Activated T-cell treated with anti-CD3 and anti-CD28 coated beads, Interleukin-2, amount 50 U/mL, for 48 hours (primary cell): ENCODE measurements around the gene ALDH1A1.
"Not testable (repeated sequence)": the region's sequence is repeated elsewhere in the genome, so short reads cannot be mapped to it uniquely, and the experiment has no call there.

ENCODE experiments used
- DNase-seq, 2 experiments: peaks; one replicate each; pipeline ENCODE4 v3.0.0-alpha.2; 2020

Gene ALDH1A1

DNA sequence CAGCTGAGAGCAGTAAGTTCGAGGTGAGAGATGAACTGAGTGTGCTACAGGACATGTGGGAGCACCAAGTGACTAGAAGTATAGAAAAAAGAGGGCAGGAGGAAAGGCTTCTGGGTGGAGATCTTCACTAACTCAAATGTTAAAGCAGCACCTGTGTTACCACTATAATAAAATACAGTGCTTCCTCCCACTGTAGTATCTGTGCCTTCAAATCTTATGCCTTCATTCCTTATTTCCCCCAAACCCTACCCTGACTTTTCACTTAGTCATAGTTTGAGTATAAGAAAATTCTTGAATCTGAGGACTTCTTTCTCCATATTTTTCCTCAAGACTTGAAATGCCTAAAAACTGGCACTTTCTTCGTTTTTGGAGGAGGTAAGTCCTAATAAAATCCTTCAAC lies 61.8 kb downstream of the ALDH1A1 start:
- no peak for DNase-seq

DNA sequence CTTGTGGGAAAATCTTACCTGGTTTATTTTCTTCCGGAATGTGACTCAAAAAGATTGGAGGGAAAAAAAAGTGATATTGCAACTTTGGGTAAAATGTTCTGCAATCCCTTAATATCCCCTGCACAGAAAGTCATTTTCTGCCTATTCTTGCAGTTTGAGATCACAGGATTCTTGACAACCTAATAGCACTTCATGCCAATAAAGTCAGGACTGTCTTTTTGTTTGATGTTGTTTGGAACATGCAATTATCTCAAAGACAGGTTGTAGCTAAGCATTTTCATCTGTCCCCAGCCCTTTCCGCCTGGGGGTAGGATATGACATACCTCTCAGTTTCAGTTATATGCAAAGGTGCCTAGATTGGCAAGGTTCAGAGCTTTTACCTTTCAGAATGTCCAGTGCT lies 63.9 kb downstream of the ALDH1A1 start:
- DNase-seq = no peak

DNA sequence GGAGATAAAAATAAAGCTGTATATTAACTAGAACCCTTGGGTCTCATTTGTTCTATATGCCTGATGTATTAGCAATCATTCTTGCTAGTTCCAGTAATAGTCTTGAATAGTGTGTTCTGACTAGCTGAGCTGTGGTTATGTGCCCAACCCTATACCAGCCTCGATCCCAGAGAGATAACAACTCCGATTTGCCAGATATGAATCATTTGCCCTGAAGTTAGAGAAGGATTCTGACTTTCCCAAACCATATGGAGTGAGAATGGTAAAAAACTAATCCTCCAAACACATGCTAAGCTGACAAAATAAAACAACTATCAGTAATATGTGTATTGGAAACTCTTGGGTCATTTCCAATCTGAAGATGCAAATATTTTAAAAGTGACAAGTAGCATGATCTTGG lies 64.8 kb downstream of the ALDH1A1 start:
- DNase-seq = no peak

DNA sequence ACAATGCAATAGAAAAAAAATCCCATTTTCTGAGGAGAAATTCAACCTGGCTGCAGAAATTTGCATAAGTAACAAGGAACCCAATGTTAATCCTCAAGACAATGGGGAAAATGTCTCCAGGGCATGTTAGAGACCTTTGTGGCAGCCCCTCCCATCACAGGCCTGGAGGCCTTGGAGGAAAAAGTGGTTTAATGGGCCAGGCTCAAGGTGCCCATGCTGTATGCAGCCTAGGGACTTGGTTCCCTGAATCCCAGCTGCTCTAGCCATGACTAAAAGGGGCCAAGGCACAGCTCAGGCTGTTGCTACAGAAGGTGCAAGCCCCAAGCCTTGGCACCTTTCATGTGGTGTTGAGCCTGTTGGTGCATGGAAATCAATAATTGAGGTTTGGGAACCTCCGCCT lies 66.5 kb downstream of the ALDH1A1 start:
- no peak for DNase-seq

DNA sequence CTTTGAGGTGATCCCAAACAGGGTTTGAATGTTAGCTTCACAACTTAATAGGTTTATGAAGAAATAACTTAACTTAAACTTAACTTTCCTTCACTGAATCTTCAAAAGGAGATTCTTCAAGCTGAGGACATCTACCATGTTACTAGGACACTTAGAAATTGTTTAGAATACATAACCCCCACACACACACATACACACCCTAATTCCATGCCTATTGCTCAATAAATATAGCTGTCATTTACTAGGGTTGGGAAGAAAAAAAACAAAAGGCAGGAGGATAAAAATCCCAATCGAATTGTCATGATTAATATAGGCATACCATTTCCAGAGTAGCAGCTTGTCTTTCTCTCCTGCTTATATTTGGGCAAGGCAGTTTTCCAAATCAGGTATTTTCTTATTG lies 68.3 kb downstream of the ALDH1A1 start:
- no peak for DNase-seq

DNA sequence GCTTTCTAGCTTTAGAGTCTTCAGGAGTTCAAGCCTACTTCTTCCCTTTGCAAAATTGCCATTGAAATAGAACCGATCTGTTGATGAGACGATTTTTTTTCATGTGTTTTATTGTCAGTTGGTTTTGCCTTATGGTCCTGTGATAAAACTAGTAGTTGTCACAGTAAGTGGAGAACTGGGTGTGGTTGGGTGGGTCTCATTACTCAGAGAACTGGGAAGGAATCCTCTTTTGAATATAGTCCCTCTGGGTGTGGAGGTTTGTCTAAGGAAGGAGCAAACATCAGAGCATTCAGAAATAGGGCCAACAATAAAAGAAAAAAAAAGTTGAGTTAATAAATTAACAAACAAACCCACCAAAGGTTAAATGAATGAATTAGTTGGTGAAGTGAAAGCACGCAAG lies 69.0 kb downstream of the ALDH1A1 start:
- DNase-seq = no peak

DNA sequence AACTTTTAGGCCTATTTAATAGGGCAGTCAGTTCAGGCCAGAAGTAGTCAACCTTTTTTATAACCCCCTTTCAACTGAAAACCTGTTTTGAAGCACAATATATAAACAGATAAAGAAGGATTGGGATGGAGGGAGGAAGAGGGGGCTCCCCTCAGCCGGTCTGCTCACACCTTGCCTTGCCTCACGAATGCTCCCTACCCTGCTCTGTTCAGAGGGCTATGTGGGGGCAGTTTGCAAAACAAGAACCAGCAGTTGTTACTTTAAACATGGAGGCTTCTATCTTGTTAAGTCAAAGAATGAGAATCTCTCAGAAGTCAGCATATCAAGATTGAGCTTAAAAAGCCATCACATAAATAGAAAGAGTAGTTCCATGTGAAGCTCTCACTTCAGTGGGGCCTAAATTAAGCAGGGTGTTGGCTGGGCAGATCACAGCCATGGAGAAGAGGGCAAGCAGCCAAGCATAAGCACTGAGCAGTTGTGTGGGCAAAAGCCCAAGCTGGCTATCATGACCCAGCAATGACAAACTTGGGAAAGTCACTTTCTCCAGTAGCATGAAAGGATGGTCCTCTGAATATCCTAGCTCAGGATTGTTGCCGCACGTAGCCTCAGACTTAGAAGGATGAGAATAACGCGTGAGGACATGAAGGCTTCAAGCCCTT lies 70.6 kb downstream of the ALDH1A1 start:
- DNase-seq = no peak

DNA sequence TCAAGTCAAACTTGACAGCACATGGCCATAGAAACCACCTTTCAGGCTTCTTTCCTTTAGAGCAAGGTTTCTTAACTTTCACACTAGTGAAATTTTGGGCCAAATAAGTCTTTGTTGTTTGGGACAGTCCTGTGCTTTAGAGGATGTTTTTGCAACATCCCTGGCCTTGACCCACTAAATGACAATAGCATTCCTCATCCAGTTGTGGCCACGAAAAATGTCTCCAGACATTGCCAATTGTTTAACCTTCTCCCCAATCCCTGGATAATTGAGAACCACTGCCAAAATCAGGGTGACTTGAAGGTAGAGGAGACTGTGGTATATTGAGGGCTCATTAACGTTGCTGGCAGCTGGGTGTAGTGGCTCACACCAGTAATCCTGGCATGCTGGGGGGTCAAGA lies 72.0 kb downstream of the ALDH1A1 start:
- DNase-seq = no peak

DNA sequence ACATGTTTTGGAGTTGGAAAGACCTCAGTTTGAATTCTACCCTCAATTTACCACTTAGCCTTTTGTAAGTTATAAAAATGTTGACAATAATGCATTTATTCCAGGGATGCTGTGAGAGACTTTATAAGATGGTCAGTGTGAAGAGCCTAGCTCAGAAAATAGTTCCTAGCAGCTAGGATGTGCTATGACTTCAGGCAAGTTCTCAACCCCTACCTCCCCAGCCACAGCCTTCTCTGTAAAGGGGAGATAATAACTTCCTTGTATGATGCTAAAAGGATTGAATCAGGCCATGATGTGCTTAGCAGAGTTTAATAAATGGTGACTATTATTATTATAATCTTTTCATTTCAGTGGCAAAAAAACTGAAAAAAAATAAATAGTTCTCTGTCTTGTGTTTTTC lies 77.6 kb downstream of the ALDH1A1 start:
- no peak for DNase-seq

DNA sequence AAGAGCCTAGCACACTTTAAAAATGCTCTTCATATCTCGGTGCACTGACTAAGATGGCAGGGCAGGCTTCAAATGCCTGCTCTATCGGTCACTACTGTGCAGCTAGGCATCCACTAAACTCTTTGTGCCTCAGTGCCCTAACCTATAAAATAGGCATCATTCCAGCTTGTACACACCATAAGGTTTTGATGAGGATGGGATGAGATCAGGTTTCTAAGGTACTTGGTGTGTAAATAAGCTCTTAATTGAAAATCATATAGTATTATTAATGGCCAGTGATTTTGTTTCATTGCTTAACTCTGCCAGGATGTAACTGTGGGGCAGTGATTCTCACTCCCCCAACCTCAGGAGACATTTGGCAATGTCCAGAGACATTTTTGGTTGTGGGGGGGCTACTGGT lies 78.5 kb downstream of the ALDH1A1 start:
- DNase-seq = no peak

DNA sequence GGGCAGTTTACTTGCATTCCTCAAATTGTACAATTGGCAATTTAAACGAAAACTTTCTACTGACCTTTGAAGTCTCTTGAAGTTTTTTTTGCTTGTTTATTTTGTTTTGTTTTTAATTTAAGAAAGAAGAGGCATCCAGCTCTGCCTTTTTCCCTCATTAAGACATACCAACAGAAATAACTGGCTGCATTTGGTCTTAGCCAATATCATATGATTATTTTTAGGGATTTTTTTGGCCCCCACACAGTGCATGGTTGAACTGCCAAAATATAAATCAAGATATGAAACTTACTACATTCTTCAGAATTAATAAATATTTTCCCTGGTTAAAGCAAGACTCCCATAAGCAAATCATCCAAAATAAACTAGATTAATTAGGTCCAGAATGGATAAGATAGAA lies 79.4 kb downstream of the ALDH1A1 start:
- no peak for DNase-seq

DNA sequence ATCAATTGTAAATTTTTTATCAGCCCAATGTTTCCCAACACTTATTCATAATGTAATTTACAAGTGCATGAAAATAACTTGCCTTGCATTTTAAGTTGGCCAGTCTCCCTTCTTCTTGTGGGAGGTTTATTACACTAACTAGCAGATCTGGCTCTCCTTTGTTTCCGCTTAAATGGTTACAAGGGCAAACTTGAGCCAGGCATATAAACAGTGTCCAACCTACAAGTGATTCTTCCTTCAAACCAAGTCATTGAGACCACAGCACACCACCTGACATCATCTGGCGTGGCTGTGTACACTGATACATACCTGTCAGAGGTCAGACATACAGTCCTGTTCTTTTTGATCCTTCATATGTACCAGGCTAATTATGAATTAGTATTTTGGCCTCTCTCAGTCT lies 80.1 kb downstream of the ALDH1A1 start:
- no peak for DNase-seq

DNA sequence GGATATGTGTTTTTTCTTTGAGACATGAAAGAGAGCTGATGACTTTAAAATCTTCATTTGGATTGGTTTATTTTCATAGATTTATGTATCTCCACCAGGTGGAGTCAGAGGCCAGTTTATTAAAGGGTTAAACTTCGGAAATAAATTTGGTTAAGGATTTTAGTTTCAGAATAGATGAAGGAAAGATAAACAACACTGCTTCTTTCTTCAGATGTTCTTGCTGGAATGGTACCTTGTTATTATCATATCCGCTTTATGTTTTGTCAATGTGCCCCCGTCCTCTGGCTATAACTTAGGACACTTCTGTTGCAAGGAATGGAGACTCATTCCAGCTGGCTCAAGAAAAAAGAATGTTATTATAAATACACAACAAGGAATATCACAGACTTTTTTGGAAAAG lies 81.2 kb downstream of the ALDH1A1 start:
- no peak for DNase-seq

DNA sequence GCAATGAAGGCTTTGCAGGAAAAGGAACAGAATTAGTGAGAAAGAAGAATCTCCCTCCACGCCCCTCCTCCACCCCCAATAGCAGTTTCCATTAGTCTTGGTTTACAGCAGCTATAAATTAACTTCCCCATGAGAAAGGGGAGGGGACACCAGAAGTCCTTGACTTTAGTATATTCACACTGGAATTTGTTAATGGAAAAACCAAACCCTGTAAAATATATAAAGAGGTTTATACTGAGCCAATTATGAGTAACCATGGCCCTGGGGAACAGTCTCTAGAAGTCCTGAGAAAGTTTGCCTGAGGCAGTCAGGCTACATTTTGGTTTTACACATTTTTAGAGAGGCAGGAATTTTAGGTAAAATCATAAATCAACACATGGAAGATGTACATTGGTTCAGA lies 88.5 kb downstream of the ALDH1A1 start:
- DNase-seq = no peak

DNA sequence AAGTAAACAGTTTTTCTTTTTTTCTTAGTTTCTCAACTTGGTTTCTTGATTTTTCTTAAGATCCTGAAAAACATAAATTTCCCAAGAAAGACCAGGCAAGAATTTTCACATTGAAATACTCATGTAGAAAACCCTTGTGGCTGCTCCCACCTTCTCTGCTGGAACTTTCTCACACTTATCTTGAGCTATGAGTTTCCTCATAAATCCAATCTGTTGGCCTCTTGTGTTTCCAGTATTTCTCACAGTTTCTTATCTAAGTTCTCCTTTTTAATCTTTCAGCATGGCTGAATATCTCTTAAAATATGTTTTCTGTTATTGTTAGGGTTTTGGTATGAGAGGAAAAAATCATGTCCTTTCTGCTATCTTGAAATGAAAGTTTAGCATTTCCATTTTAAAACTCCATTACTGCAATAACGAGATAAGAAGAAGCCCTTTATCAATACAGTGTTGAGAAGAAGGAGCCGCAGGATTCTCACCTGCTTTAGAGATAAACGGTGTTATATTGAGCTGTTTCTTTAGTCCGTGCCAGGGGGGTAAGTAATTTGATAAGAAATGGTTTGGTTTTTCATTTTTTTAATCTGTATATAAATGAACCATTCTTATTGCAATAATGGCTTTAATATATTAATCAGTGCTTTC lies 89.3 kb downstream of the ALDH1A1 start:
- no peak for DNase-seq

DNA sequence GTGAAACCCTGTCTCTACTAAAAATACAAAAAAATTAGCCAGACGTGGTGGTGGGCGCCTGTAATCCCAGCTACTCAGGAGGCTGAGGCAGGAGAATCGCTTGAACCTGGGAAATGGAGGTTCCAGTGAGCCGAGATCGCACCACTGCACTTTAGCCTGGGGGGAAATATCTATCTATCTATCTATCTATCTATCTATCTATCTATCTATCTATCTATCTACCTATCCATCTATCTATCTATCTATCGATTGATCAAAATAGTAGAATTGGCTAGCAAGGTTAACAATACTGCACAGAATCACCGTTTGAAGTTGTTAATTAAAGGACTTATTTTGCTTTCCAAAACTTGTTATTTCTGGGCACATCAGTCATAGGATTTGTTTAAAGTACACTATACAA lies 90.1 kb downstream of the ALDH1A1 start:
- not testable (repeated sequence) for DNase-seq

DNA sequence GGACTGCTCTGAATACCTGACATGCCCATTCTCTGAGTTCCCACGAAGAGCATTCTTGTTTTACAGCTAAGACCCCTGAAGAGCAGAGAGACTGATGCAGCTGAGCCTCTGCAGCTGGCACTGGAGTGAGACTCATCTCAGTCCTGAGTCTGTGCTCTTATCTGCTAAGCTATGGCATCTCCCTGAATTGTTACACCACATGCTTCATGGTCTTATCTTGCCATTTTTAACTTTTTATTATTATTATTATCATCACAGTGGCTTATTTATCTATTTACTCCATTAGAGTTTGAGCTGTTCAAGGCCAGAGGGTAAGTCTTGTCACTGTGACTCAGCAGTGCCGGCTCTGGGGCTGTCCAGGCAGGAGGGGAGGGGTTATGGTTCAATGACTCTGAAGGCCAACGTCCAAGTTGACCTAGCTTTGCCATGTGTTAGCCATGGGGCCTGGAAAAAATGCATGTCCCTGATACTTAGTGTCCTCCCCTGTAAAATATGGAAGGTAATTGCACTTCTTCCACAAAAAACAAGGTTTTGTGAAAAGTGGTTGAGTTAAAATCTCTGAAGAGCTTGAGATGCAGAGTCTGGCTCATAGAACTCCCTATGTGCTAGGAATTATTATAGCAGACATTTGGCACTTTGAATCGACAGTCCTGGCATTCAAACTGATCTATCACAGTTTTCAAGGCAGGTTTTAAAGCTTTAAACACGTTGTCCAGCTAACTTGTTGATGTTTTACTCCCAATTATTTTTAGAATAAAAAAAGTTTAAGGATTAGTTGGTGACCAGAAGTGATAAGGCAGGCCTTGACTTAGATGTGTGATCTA lies 94.6 kb downstream of the ALDH1A1 start:
- no peak for DNase-seq

DNA sequence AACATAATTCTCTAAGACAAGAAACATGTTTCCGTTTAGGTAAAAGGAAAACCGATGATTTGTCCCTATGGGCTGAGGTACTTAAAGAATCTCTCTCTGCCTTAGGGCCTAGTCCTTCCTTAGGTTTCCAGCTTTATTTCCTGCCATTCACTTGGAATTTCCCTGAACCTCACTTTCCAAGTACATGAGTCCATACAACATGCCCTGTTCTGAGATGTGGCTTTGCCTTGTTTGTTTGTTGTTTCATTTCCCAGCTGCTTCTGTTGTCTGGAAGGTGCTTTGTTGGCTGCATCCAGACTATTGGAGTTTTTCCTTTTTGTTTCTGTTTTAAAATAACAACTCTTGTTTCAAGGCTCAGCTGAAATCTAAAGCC lies 95.2 kb downstream of the ALDH1A1 start:
- no peak for DNase-seq

DNA sequence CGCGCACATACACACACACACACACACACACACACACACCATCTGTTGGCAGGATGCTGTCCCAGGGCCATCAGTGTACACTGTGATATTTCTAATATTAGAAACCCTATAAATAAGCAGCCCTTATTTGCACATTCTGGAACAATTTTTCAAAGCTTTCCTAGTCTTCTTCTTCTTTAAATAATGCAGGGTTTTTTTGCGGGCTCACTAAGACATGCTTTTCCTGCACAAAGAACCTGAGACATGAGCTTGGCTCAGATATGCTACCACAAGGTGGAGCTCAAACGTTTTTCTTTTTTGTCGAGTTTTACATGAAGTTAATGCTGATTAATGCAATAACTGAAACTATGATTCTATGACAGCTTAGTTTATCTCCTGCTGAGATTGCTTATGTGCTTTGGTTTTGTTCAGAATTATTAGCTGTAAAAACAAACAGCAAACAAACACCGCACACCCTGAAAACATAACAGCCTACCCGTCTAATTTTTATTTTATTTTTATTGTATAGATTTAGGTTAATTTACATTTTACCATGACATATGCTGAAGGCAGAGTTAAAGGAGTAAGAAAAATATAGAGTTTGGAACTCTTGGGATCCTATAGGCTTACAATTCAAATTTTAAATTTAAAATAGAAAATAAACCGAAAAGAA lies 95.8 kb downstream of the ALDH1A1 start:
- DNase-seq = no peak

DNA sequence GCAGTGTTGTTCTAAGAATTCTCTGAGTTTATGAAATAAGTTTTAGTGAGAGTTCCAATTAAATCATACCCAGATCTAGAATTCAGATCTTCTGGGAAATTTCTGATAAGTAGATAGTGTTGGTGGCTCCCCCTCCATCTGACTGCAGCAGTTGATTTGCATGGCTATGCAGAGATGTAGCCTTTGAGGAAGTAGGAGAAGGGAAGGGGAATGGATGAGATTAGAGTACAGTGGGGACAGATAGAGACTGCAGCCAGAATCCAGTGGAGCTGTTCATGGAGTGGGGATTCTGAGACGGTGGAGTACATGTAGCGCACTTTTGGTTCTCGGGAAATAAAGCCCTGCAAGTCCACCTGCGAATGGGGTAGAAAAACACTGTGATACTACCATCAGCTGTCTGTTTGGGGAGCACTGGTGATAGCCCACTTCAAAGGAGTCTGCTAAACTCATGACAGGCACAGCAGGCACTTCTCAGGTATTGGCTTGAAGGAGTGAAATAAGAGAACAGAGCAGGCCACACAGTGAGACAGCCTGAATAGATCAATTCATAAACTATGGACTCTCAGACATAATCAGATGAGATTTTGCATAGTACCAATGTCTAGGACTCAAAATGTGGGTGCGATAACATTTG lies 96.8 kb downstream of the ALDH1A1 start:
- DNase-seq = no peak

DNA sequence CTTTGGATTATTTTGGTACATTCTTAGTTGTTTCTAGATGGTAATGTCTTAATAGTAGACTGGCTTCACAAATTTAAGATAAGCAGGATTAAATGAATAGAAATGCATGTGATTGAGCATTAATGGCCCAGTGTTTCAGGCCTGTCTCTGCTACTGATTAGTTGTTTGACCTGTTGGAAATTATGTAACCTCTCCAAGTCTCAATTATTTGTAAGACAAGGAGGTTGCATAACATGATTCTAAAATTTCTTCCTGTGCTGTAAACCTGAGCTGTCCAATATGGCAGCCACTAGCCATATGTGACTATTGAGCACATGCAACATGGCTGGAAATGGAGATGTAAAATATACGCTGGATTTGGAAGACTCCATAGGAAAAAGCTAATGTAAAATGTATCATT lies 97.5 kb downstream of the ALDH1A1 start:
- DNase-seq = no peak
